Measurements from ENCODE around the gene BFSP2.

GRCh38 chr3:133361011-133361410, 38.8 kb upstream of the BFSP2 start:
- TF ChIP-seq CTCF (IDR thresholded peaks at IDR 0.05), result no peak
- no peak for TF ChIP-seq POLR2A (IDR thresholded peaks at IDR 0.05)
